Caco-2 (cell line): ENCODE measurements around the gene DQX1. TPM values are rescaled to one million over a fixed set of nuclear protein-coding genes. Genes with fewer than 3 reads are reported as not detected.
"Not testable (repeated sequence)": the region's sequence is repeated elsewhere in the genome, so short reads cannot be mapped to it uniquely, and the experiment has no call there.

Source experiments
- BruUV-seq: library from RNA; stranded (reverse); fragments of 400-500 nt; replicated peaks from 2 replicates; lab custom pipeline; 2021; lab: Mats Ljungman, UMichigan
- CTCF ChIA-PET: fragments of 300-600 bp; sonication (Branson Sonifier 250); formaldehyde crosslinking; loops from one replicate; lab custom pipeline; 2022; ENCODE audit warnings: antibody characterized with exemption; lab: Charles Lee
- POLR2A ChIA-PET: fragments of 300-600 bp; sonication (Branson Sonifier 250); formaldehyde crosslinking; loops from one replicate; lab custom pipeline; 2022; ENCODE audit warnings: antibody characterized with exemption; lab: Charles Lee
- DNase-seq, 2 experiments: peaks; one replicate each; pipeline versions ENCODE4 v3.0.0 to v3.0.0-alpha.2; 2020 to 2022
- H3K27me3 ChIP-seq: replicated peaks from 2 replicates; pipeline ENCODE4 v1.6.0; 2011; ENCODE audit warnings: low read length; ENCODE audit not compliant: control insufficient read depth, insufficient read depth
- H3K36me3 ChIP-seq: 2 replicates; pipeline ENCODE4 v1.5.1; 2011; ENCODE audit warnings: low read length; ENCODE audit not compliant: control insufficient read depth, insufficient read depth
- H3K4me1 ChIP-seq: fragments of 250-450 bp; sonication (Bioruptor Pico); 2 replicates; pipeline ENCODE4 v1.5.1; 2020; ENCODE audit warnings: mild to moderate bottlenecking
- H3K4me3 ChIP-seq: 2 replicates; pipeline ENCODE4 v1.5.1; 2011; ENCODE audit warnings: low read depth, mild to moderate bottlenecking, control low read depth, low read length
- H3K9me3 ChIP-seq: fragments of 250-450 bp; sonication (Bioruptor Pico); 2 replicates; pipeline ENCODE4 v1.5.1; 2020; ENCODE audit warnings: mild to moderate bottlenecking, moderate library complexity
- H3K27ac Mint-ChIP-seq: one replicate; pipeline ENCODE4 v1.8.0; 2022; ENCODE audit warnings: mixed read lengths; ENCODE audit not compliant: unreplicated experiment
- H3K27me3 Mint-ChIP-seq: one replicate; pipeline ENCODE4 v1.8.0; 2022; ENCODE audit warnings: mixed read lengths; ENCODE audit not compliant: insufficient read depth, unreplicated experiment
- H3K36me3 Mint-ChIP-seq: one replicate; pipeline ENCODE4 v1.8.0; 2022; ENCODE audit warnings: mild to moderate bottlenecking, mixed read lengths; ENCODE audit not compliant: insufficient read depth, unreplicated experiment
- H3K4me1 Mint-ChIP-seq: one replicate; pipeline ENCODE4 v1.8.0; 2022; ENCODE audit warnings: low read depth, mixed read lengths; ENCODE audit not compliant: unreplicated experiment
- H3K4me3 Mint-ChIP-seq: one replicate; pipeline ENCODE4 v1.8.0; 2022; ENCODE audit warnings: mild to moderate bottlenecking, moderate library complexity, mixed read lengths; ENCODE audit not compliant: unreplicated experiment
- H3K9me3 Mint-ChIP-seq: one replicate; pipeline ENCODE4 v1.8.0; 2022; ENCODE audit warnings: mixed read lengths; ENCODE audit not compliant: unreplicated experiment
- CTCF ChIP-seq, 2 experiments: fragments of 200-600 bp in 1 of 2; IDR thresholded peaks; 1 replicate in 1 of 2; 2 replicates in 1 of 2; pipeline versions ENCODE4 v1.5.1 to v1.8.0; 2011 to 2022; ENCODE audit warnings: antibody characterized with exemption in 1 of 2, control low read depth in 1 of 2, inconsistent platforms in 1 of 2, low read depth in 1 of 2, low read length in 1 of 2, mild to moderate bottlenecking in 1 of 2, moderate library complexity in 1 of 2; ENCODE audit not compliant: insufficient read depth in 1 of 2, severe bottlenecking in 1 of 2, unreplicated experiment in 1 of 2
- intact Hi-C: fragments of 100-400 bp; cut with micrococcal nuclease; formaldehyde crosslinking; loops from one replicate; pipeline ENCODE4 v1.10.0; 2022; ENCODE audit not compliant: unreplicated experiment
- total RNA-seq: library from RNA; stranded (reverse); gene quantifications from 2 replicates; pipeline ENCODE4 v1.2.3, GENCODE V29; 2022

The DQX1 gene
- total RNA-seq, 1 experiment from 2014 or later: 0.50 TPM

DNA sequence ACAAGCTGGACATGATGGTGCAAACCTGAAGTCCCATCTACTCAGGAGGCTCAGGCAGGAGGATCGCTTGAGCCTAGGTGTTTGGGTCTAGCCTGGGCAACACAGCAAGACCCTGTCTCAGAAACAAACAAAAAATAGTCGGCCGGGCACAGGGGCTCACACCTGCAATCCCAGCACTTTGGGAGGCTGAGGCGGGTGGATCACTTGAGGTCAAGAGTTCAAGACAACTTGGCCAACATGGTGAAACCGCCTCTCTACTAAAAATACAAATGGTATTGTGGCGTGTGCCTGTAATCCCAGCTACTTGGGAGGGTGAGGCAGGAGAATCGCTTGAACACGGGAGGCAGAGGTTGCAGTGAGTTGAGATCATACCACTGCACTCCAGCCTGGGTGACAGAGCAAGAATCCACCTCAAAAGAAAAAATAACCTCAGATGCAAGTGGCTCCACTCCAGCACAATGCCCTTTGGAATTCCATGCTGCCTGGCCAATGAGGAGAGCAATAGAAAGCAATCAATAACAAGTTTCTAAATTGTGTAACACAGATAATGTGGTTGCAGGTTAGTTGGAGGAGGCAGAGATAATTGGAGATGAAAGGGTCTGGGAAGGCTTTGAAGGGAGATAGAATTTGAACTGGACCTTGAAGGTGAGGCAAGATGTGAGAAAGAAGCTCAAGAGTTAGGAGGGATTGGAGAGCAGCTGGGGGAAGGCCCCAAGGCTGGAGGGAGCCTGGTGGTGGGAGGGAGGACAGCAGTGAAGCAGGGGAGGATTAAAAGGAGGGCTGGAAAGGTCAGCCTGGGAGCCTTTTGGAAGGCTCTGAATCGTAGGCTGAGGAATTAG lies 37.2 kb downstream of the DQX1 start:
- peaks cover 44% of the 10 kb centered on the region for H3K36me3 Mint-ChIP-seq
- peaks cover 28% of the 10 kb centered on the region for H3K4me1 Mint-ChIP-seq
- peak overlapping the region; percentile 39 for H3K27ac Mint-ChIP-seq
- intact Hi-C loops: loop anchor here (1.0 kb wide), 2 partner anchors 9 to 13 kb away; no protein-coding TSS in a partner anchor
- H3K4me3 Mint-ChIP-seq: peak overlapping the region; percentile 51
- Histone ChIP-seq H3K27me3 (no peaks in the 10 kb centered on the region), H3K4me3 (no peak overlapping the region), H3K4me1 (peaks cover 37% of the 10 kb centered on the region), H3K9me3 (no peaks in the 10 kb centered on the region), H3K36me3 (peaks cover 2% of the 10 kb centered on the region; the same call in 1 of the 2 replicates)
- no TSS peak for BruUV-seq
- no peaks in the 10 kb centered on the region for H3K9me3 Mint-ChIP-seq
- peak in 1 of 2 experiments; percentile 14 for TF ChIP-seq CTCF (IDR thresholded peaks at IDR 0.05; ENCODE audit: insufficient read depth in 1 of 2, low read depth in 1 of 2, low read length in 1 of 2, severe bottlenecking in 1 of 2, unreplicated experiment in 1 of 2)
- H3K27me3 Mint-ChIP-seq: no peaks in the 10 kb centered on the region
- ChIA-PET POLR2A (interaction anchor here (0.7 to 2.0 kb wide), 6 partner anchors 13 to 48 kb away, joined by 4 to 17 read pairs (median 5); partner anchors contain the start of genes INO80B, LBX2 and MRPL53), CTCF (interaction anchor here (0.5 to 2.0 kb wide), 5 partner anchors 10 to 48 kb away, joined by 3 to 9 read pairs (median 4); partner anchors contain the start of genes LBX2 and PCGF1)
- DNase-seq: peak; percentile 83 to 86

DNA sequence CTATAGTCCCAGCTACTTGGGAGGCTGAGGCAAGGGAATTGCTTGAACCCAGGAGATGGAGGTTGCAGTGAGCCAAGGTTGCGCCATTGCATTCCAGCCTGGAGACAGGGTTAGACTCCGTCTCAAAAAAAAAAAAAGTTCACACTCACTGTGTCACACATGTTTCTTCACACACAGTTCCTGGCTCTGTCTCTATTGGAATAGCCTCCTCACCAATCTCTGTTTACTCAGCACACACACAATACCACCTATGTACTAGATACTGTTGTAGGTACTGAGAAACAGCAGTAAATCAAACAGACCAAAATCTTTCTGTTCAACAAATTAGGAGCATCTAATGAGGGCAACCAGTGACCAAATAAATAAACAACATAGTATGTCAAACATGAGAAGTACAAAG lies 39.9 kb downstream of the DQX1 start:
- intact Hi-C loops: no loop called here
- Histone ChIP-seq H3K36me3 (peaks cover 2% of the 10 kb centered on the region; the same call in 1 of the 2 replicates), H3K4me1 (peaks cover 40% of the 10 kb centered on the region), H3K27me3 (no peaks in the 10 kb centered on the region), H3K9me3 (no peaks in the 10 kb centered on the region), H3K4me3 (no peak overlapping the region)
- DNase-seq: no peak
- no peaks in the 10 kb centered on the region for H3K27me3 Mint-ChIP-seq
- no peaks in the 10 kb centered on the region for H3K9me3 Mint-ChIP-seq
- no TSS peak for BruUV-seq
- ChIA-PET CTCF (no interaction called here), POLR2A (interaction anchor here (0.7 kb wide), 1 partner anchor 96 kb away, joined by 4 read pairs; no protein-coding TSS in a partner anchor)
- H3K27ac Mint-ChIP-seq: no peak overlapping the region
- TF ChIP-seq CTCF (IDR thresholded peaks at IDR 0.05; ENCODE audit: insufficient read depth in 1 of 2, low read depth in 1 of 2, low read length in 1 of 2, severe bottlenecking in 1 of 2, unreplicated experiment in 1 of 2): no peak
- H3K4me1 Mint-ChIP-seq: peaks cover 35% of the 10 kb centered on the region
- H3K36me3 Mint-ChIP-seq: peaks cover 53% of the 10 kb centered on the region
- H3K4me3 Mint-ChIP-seq: no peak overlapping the region

DNA sequence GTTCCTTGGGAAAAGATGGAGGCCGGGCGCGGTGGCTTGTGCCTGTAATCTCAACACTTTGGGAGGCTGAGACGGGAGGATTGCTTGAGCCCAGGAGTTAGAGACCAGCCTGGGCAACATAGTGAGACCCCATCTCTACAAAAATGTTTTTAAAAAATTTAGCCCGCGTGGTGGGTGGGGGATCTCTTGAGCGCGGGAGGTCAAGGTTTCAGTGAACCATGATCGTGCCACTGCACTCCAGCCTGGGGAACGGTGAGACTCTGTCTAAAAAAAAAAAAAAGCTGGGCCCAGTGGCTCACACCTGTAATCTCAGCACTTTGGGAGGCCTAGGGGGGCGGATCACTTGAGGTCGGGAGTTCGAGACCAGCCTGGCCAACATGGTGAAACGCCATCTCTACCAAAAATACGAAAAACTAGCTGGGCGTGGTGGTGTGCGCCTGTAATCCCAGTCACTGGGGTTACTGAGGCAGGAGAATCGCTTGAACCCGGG lies 42.3 kb downstream of the DQX1 start:
- H3K27me3 ChIP-seq, H3K9me3 ChIP-seq, H3K27me3 Mint-ChIP-seq, BruUV-seq, H3K9me3 Mint-ChIP-seq, DNase-seq, H3K36me3 ChIP-seq: not testable (repeated sequence)
- Mint-ChIP-seq H3K36me3 (peaks cover 64% of the 10 kb centered on the region), H3K4me3 (peak overlapping the region; percentile 82), H3K4me1 (peaks cover 25% of the 10 kb centered on the region), H3K27ac (peak overlapping the region; percentile 90)
- Histone ChIP-seq H3K4me3 (peak overlapping the region; percentile 76), H3K4me1 (peaks cover 19% of the 10 kb centered on the region)
- intact Hi-C loops: loop anchor here (1.0 to 2.0 kb wide), 9 partner anchors 11 to 104 kb away; partner anchors contain the start of genes AUP1, HTRA2, LBX2 and MRPL53
- POLR2A ChIA-PET: interaction anchor here (0.9 kb wide), 1 partner anchor 43 kb away, joined by 3 read pairs; no protein-coding TSS in a partner anchor
- CTCF ChIA-PET: interaction anchor here (1.4 to 1.8 kb wide), 3 partner anchors 18 to 106 kb away, joined by 6 to 8 read pairs (median 8); partner anchors contain the start of gene WBP1
